ENCODE results near the gene ARAP2.

ARAP2 gene

DNA sequence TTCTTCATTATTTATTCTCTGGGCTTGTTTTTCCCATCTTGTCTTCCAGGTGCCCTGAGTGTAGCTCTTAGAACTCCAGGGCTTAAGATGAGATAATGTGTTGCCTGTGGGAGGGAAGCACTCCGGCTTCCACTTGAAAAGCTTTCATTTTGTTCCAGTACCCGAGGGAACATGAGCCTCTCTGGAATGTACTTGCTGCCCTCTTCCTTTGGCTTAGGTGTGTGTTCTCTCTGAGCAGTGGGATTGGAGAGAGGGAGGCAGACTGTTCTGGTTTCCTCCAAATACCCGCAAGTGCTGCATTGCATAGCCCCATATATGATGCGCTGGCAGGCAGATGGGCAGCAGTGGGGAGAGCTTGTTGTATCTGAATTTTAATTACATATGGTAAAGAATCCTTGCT is 36.2 kb upstream of the ARAP2 start:
- H3K79me2 ChIP-seq (ENCODE audit: insufficient read depth, low read length), result no peaks in the 10 kb centered on the region
- no peak overlapping the region for H3K9ac ChIP-seq (ENCODE audit: low read depth, low read length)
- H3K4me2 ChIP-seq (ENCODE audit: insufficient read depth, low read length), result no peak overlapping the region
- TF ChIP-seq, protein P1, sequence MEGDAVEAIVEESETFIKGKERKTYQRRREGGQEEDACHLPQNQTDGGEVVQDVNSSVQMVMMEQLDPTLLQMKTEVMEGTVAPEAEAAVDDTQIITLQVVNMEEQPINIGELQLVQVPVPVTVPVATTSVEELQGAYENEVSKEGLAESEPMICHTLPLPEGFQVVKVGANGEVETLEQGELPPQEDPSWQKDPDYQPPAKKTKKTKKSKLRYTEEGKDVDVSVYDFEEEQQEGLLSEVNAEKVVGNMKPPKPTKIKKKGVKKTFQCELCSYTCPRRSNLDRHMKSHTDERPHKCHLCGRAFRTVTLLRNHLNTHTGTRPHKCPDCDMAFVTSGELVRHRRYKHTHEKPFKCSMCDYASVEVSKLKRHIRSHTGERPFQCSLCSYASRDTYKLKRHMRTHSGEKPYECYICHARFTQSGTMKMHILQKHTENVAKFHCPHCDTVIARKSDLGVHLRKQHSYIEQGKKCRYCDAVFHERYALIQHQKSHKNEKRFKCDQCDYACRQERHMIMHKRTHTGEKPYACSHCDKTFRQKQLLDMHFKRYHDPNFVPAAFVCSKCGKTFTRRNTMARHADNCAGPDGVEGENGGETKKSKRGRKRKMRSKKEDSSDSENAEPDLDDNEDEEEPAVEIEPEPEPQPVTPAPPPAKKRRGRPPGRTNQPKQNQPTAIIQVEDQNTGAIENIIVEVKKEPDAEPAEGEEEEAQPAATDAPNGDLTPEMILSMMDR (IDR thresholded peaks at IDR 0.05; ENCODE audit: borderline replicate concordance, extremely low read depth, low read length, poor library complexity, severe bottlenecking), result no peak
- TF ChIP-seq EZH2 (IDR thresholded peaks at IDR 0.05; ENCODE audit: borderline replicate concordance, low read depth, low read length, severe bottlenecking), result no peak
- no peaks in the 10 kb centered on the region for H3K36me3 ChIP-seq (ENCODE audit: insufficient read depth, low read length)
- peaks cover 15% of the 10 kb centered on the region for H3K4me1 ChIP-seq (ENCODE audit: insufficient read depth, low read length)
- H3K27ac ChIP-seq (ENCODE audit: low read length), result no peak overlapping the region
- H3K27me3 ChIP-seq (ENCODE audit: insufficient read depth, low read length, poor library complexity), result no peaks in the 10 kb centered on the region
- H4K20me1 ChIP-seq (ENCODE audit: insufficient read depth, low read length), result no peaks in the 10 kb centered on the region
- no peaks in the 10 kb centered on the region for H3K9me3 ChIP-seq (ENCODE audit: insufficient read depth, low read length, severe bottlenecking)
- DNase-seq (no peak), ATAC-seq (ENCODE audit: insufficient read depth, low read depth) (peak; percentile 55)
- H2AFZ ChIP-seq (ENCODE audit: low read depth, low read length), result no peak overlapping the region
- no peak overlapping the region for H3K4me3 ChIP-seq (ENCODE audit: low read depth in 1 of 2, low read length in 2 of 2)

DNA sequence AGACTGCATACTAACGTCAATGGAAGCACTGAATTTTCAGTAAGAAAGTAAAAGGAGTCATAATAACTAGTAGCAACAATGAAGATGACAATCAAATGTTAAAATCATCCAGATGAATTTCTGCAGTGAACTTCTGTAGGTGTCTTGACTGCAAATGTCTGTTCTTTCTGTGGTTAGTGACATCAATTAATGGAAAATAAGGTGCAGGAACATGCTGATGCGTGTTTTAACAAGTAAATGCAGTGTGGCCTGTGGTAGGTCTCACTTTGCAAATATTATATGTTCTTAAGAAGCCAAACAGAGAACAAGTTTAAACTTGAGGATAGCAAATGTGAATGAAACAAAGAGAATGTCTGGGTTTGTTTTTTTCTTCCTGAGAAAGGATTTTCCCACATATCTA is 34.5 kb upstream of the ARAP2 start:
- Histone ChIP-seq H3K27me3 (ENCODE audit: insufficient read depth, low read length, poor library complexity) (no peaks in the 10 kb centered on the region), H3K9me3 (ENCODE audit: insufficient read depth, low read length, severe bottlenecking) (no peaks in the 10 kb centered on the region), H3K27ac (ENCODE audit: low read length) (no peak overlapping the region), H3K4me2 (ENCODE audit: insufficient read depth, low read length) (no peak overlapping the region), H3K9ac (ENCODE audit: low read depth, low read length) (no peak overlapping the region), H3K4me3 (ENCODE audit: low read depth in 1 of 2, low read length in 2 of 2) (no peak overlapping the region), H4K20me1 (ENCODE audit: insufficient read depth, low read length) (no peaks in the 10 kb centered on the region), H2AFZ (ENCODE audit: low read depth, low read length) (0 out of 2 replicates have a peak overlapping the region, but pooled peaks have one; percentile 18), H3K79me2 (ENCODE audit: insufficient read depth, low read length) (no peaks in the 10 kb centered on the region), H3K4me1 (ENCODE audit: insufficient read depth, low read length) (peaks cover 15% of the 10 kb centered on the region), H3K36me3 (ENCODE audit: insufficient read depth, low read length) (no peaks in the 10 kb centered on the region)
- ATAC-seq (ENCODE audit: insufficient read depth, low read depth), result peak; percentile 77
- no peak for TF ChIP-seq EZH2 (IDR thresholded peaks at IDR 0.05; ENCODE audit: borderline replicate concordance, low read depth, low read length, severe bottlenecking)
- TF ChIP-seq, protein P1 (IDR thresholded peaks at IDR 0.05; ENCODE audit: borderline replicate concordance, extremely low read depth, low read length, poor library complexity, severe bottlenecking), result no peak
- peak; percentile 23 for DNase-seq

DNA sequence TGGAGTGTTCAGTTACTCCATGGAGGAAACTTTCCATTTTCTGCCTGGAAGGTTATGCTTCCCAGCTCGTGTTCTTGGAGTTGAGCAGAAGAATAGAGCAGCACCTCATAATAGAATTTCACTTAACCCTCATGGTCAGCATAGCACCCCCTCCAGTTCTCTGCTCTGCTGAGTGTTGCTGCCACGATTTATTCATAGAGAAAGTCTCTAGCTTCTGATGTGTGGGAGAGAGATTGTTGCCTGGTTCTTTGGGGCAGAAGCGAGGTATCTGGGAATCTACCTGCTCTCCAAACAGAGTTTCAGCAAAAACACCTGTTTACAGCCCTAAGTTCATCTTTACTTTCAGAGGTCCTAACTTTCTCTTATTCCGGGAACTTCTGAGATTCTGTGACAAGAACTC is 33.2 kb upstream of the ARAP2 start:
- no peak for DNase-seq
- Histone ChIP-seq H3K4me1 (ENCODE audit: insufficient read depth, low read length) (peaks cover 15% of the 10 kb centered on the region), H3K27me3 (ENCODE audit: insufficient read depth, low read length, poor library complexity) (no peaks in the 10 kb centered on the region), H3K4me3 (ENCODE audit: low read depth in 1 of 2, low read length in 2 of 2) (no peak overlapping the region), H4K20me1 (ENCODE audit: insufficient read depth, low read length) (no peaks in the 10 kb centered on the region), H3K27ac (ENCODE audit: low read length) (no peak overlapping the region), H3K9me3 (ENCODE audit: insufficient read depth, low read length, severe bottlenecking) (no peaks in the 10 kb centered on the region), H3K79me2 (ENCODE audit: insufficient read depth, low read length) (no peaks in the 10 kb centered on the region), H3K4me2 (ENCODE audit: insufficient read depth, low read length) (no peak overlapping the region), H2AFZ (ENCODE audit: low read depth, low read length) (no peak overlapping the region; the same call in 1 of the 2 replicates), H3K36me3 (ENCODE audit: insufficient read depth, low read length) (no peaks in the 10 kb centered on the region), H3K9ac (ENCODE audit: low read depth, low read length) (no peak overlapping the region)
- ATAC-seq (ENCODE audit: insufficient read depth, low read depth), result no peak
- no peak for TF ChIP-seq EZH2 (IDR thresholded peaks at IDR 0.05; ENCODE audit: borderline replicate concordance, low read depth, low read length, severe bottlenecking)
- TF ChIP-seq, protein P1 (IDR thresholded peaks at IDR 0.05; ENCODE audit: borderline replicate concordance, extremely low read depth, low read length, poor library complexity, severe bottlenecking), result no peak

DNA sequence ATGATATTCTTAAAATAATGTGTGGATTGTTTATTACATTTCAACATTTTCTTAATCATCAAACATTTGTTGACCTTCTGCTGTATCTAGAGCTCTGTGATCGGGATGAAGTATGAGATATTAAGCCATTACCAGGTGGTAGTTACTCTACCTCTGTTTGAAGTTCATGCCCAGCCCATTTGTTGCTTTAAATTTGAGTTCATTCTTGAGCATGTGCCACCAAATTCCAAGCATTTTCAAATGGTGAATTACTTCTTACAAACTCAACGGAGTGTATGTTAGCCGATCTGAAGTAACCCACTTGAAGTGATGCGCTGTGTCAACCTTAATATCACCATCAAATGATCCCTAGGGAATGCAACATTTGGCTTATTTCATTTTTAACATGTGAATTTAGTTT is 29.8 kb upstream of the ARAP2 start:
- DNase-seq (no peak), ATAC-seq (ENCODE audit: insufficient read depth, low read depth) (no peak)
- Histone ChIP-seq H3K4me1 (ENCODE audit: insufficient read depth, low read length) (peaks cover 11% of the 10 kb centered on the region), H3K9me3 (ENCODE audit: insufficient read depth, low read length, severe bottlenecking) (no peaks in the 10 kb centered on the region), H3K9ac (ENCODE audit: low read depth, low read length) (no peak overlapping the region), H4K20me1 (ENCODE audit: insufficient read depth, low read length) (no peaks in the 10 kb centered on the region), H3K36me3 (ENCODE audit: insufficient read depth, low read length) (no peaks in the 10 kb centered on the region), H2AFZ (ENCODE audit: low read depth, low read length) (no peak overlapping the region), H3K27me3 (ENCODE audit: insufficient read depth, low read length, poor library complexity) (no peaks in the 10 kb centered on the region), H3K27ac (ENCODE audit: low read length) (no peak overlapping the region), H3K79me2 (ENCODE audit: insufficient read depth, low read length) (no peaks in the 10 kb centered on the region), H3K4me2 (ENCODE audit: insufficient read depth, low read length) (no peak overlapping the region), H3K4me3 (ENCODE audit: low read depth in 1 of 2, low read length in 2 of 2) (no peak overlapping the region)
- no peak for TF ChIP-seq EZH2 (IDR thresholded peaks at IDR 0.05; ENCODE audit: borderline replicate concordance, low read depth, low read length, severe bottlenecking)
- TF ChIP-seq, protein P1 (IDR thresholded peaks at IDR 0.05; ENCODE audit: borderline replicate concordance, extremely low read depth, low read length, poor library complexity, severe bottlenecking), result no peak

All from DND-41 (cell line).